Stomach (tissue), 4 donors: Measurements from ENCODE around the gene THSD7A.

Experiments used
- CTCF ChIP-seq, 7 experiments: fragments of 450-650 bp in 4 of 7; fragments of 200-600 bp in 3 of 7; sonication (generic) in 3 of 7; IDR thresholded peaks; one replicate each; pipeline ENCODE4 v1.5.1; 2016 to 2019; ENCODE audit warnings: antibody characterized with exemption in 7 of 7, control low read depth in 2 of 7, mild to moderate bottlenecking in 1 of 7
- POLR2A ChIP-seq, 4 donors: fragments of 450-650 bp; IDR thresholded peaks; one replicate each; pipeline ENCODE4 v1.6.1; 2016; ENCODE audit warnings: antibody characterized with exemption in 4 of 4, control low read depth in 2 of 4, mild to moderate bottlenecking in 1 of 4, moderate library complexity in 1 of 4
- POLR2AphosphoS5 ChIP-seq, 3 donors: sonication (generic); formaldehyde crosslinking; IDR thresholded peaks; one replicate each; pipeline ENCODE4 v1.6.1; 2016; ENCODE audit warnings: antibody characterized with exemption in 3 of 3

GRCh38 chr7:11373546-11374142, 458.4 kb downstream of the THSD7A start:
- TF ChIP-seq CTCF (IDR thresholded peaks at IDR 0.05), result peak in 5 of 7 experiments; percentile 16 to 38 (median 35)
- no peak for TF ChIP-seq POLR2AphosphoS5 (IDR thresholded peaks at IDR 0.05)
- no peak for TF ChIP-seq POLR2A (IDR thresholded peaks at IDR 0.05)
